Hematopoietic multipotent progenitor cell treated with erythropoietin and hydrocortisone succinate and interleukin-3 and kit ligand, for 15 days (in vitro differentiated cells): ENCODE measurements around the gene ABHD12B.
"Not testable (repeated sequence)": the region's sequence is repeated elsewhere in the genome, so short reads cannot be mapped to it uniquely, and the experiment has no call there.

Source experiments
- DNase-seq: peaks from one replicate; pipeline ENCODE4 v3.0.0-alpha.2; 2015; ENCODE audit warnings: low spot score

ABHD12B gene

DNA sequence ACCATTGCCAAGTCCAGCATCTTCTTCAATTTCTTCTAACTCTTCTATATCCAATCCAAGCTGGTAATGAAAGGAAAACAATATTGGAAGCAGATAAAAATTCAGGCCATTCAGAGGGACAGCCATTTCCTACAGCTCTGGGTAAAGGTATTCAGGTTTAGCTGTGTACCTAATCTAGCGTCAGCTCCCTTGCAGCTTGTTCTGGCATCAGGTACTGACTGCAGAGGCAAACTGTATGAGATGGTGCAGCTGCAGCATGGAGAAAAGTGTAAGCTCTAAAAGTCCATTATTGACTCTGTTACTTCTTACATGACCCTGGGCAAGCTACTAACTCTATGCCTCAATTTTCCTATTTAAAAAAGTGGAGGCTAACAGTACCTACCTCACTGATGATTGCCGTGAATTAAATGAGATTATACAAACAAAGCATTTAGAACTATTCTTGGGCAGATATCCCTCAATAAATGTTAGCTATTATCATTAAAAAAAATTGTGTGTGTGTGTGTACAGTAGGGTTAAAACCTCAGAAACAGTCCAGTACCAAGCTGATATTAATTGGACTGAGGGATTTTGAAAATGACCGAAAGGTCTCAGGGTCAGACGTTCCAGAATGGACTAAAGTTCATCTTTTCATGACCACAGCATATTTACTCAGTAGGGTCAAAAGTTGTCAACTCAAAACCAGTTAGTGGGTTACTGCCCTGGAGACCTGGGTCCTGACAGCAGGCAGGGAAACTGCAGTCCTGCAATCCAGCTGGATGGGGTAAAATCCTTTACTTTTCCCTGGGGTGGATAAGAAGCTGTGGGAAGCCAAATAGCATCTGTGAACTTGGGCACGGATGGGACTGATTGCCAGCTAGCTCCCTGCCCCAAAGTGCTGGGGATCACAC, 63.5 kb downstream of the ABHD12B start:
- DNase-seq: no peak

DNA sequence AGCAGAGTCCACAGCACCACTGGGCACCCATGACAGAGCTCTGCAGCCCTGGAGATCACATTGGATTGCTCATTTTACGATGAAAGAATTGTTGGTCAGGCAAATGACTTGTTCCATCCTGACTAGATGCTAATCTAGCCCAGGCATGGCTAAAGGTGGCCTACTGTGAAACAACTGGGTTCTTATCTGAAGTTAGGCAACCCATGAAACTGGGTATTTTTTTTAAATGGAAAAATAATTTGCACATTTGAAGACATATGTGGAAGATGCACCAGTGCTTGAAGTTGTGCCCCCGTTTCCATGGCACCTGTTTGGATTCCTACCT, 64.1 kb downstream of the ABHD12B start:
- DNase-seq: no peak

DNA sequence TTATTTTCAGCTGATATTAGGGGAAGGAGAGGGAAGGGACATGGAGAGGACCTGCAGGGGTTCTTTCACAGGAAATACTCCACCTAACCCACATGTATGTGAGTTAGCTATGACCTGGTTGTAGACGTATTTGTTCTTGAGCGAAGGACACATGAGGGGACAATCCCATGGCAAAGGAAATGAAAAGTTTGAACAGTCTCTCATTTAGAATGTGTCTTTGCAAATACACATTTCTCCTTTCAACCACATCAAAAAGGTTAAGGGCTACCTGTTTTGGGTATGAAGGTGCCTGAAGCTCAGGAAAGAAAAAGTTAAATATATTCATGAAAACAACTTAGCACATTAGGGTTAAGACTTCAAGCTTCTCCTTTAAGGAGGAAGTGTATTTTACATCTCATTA, 65.0 kb downstream of the ABHD12B start:
- DNase-seq: no peak

DNA sequence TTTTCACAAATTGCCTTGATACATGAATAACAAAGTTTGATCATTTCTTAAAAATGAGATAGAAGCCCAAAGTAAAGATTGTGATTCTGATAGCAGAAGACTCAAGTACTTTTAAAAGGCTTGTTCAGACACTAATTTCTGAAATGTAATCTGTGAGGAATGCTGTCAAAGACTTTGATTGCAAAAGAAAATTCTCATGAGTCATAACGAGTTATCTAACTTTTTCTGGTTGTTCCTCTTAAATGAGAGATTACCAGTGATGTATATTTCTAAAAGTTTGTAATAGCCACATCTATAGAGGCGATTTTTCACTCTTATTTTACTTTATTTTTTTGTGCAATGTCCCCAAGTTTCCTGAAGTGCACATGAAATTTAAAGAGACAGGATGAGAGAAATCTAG, 65.5 kb downstream of the ABHD12B start:
- DNase-seq: no peak

DNA sequence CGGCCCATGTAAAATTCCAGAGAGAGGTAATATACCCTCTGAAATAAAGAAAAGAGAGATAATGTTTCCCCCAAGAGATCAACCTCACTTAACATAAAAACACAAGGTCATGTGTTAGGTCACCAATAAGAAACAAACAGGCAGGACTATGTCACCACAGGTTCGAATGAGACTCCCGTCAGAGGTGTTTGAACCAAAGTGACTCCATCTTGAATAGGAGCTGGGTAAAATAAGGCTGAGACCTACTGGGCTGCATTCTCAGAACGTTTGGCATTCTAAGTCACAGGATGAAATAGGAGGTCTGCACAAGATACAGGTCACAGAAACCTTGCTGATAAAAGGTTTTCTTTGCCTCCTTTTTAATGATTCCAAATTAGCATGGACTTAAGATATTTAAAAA, 65.9 kb downstream of the ABHD12B start:
- DNase-seq: no peak

DNA sequence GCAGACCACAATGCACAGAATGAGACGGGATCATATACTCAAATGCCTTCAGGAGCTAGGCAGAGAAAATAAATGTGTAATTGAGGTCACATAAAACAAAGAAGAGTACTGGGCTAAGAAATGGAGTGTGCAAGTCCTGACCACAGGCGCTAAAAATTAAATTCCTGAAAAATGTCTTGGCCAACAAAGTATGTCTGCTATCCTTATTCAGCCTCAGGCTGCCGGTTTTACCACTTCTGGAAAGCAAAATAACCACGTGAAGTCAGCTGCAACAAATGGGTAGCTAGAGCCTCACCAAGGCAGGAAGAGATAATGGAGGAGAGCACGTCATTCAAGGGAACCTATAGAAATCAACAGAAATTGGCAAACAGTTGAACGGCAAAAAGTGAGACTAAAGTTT, 69.3 kb downstream of the ABHD12B start:
- DNase-seq: no peak

DNA sequence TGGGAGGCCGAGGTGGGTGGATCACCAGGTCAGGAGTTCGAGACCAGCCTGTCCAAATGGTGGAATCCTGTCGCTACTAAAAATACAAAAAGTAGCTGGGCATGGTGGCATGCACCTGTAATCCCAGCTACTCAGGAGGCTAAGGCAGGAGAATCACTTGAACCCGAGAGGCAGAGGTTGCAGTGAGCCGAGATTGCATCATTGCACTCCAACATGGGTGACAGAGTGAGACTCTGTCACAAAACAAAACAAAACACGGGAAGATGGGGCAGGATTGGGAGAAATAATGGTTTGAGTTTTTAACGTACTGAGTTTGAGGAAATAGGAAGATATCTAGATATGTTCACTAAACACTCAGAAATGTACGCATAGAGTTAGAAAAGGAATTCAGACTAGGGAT, 69.8 kb downstream of the ABHD12B start:
- not testable (repeated sequence) for DNase-seq

DNA sequence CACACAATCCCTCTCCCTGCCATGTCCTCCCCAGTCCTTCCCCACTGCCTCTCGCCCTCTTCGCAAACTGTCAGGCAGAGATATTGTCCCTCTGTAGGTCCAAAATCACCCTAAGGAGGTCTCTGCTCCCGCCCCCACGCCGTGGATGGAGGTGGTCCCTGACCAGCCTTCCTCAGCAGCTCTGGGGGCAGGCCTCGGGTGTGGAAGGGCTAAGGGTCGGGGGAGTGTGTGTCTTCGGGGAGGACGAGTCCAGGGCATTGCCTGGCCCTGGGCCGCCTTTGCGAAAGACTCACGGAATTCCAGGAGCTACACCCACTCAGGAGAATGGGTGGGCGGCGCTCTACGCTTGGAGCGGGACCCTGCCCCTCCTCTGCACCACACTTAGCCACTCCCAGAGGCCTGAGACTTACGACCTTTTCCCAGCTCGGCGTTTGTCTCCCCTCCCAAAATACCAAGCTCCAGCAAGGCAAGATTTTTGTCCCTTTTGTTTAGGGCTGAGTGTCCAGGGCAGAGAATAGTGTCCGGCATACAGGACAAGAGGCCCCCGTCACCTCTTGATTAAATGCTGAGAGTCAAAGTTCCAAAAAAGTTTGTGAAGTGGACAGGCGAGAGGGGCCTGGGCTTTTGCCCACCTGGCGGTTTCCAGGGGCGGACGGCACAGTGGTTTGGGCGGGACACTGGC, 71.5 kb downstream of the ABHD12B start:
- DNase-seq: no peak

DNA sequence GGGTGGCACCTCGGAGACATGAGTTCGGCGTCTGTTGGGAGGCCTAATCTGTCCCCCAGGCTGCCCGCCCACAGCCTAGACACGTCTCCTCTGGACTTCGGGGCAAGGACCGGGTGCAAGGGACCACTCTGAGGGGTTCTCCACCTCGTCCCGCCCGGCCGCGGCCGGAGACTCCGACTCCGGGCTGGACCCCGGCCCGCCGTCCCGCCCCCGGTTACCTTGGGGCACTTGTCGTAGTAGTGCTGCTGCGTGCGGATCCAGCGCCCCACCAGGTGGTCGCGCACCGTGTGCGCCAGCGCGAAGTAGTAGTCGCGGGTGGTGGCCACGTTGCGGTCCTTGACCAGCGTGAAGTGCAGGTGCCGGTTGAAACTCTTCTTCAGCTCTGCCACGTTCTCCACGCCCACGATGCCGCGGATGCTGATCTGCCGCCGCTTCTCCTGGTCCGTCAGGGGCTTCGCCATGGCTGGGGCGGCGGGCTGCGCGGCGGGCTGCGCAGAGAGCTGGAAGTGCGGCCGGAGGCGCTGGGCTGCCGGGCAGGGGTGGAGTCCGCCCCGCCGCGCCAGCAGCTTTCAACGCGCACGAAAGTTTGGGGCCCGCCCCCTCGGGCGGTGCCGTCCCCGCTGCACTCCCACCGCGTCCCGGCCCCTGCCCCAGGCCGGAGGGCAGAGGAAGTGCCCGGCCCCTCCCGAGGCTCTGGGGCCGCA, 72.2 kb downstream of the ABHD12B start, which contains the start of gene PYGL:
Gene PYGL (minus strand): TSS at position 541 of the 704 bp plus-strand sequence. CDS start 80 bp downstream, at position 461.
- peak; percentile 17 for DNase-seq

DNA sequence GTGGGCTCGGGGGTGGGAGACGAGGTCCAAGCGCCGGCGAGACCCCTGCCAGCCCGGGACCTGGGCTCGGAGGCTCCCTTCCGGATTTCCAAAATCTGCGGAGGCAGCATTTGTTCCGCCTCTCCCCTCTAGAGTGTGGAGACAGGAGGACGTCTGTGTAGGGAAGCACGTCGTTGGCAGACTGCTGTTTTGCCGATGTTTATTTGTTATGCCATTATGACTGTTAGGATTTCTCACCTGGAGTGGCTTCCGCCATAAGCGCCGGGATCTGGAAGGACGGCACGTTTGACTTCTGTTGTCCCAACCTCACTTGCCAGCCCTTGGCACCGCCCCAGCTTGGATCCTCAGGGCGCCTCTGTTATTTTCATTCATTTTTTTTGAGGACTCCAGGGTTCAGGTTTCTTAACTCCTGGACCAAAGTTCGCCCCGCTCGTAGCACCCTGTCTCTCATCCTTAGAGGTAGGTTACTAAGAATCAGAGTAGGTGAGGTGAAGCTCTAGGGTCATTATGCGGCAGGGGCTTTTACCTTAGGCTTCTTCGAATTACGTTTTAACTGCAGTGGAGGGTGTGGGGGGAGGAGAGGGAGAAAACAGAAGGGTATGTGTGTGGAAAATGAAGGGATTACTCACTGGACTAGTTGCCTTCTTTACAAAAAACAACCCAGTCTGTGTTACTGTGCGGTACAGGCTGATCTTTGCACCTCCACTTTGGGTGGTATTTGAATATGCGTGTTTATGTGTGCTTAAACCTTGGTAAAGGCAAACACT, 73.0 kb downstream of the ABHD12B start:
- no peak for DNase-seq

DNA sequence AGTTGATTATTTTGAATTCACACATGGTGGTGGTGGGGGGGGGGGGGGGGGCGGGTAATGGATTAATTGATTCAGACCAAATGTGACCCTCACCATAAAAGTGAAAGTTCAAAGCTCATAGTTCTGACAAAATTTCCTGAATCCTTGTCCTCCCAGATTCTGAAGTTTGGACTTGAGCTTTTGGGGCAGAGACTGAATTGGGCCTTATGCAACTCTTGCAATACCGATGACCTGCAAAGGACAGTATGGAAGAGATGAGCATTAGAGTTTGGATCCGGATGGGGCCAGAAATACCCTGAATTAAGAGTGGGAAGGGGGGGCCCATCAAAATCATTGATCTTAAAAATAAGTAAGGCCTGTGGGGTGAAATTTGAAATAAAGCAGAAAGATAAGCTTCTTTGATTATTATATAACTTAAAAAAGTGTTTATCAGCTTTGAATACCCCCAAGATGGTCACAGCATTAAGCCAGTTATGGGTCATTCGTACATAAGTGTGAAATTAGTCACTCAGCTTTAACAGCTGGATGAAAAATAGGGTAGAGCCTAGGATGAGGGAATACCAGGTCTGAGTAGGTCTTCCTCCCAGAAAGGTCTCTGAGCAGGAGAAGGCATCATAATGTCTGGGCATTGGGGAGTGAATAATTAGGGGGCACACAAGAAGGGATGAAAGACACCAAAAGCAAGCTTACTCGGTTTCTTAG, 74.5 kb downstream of the ABHD12B start:
- no peak for DNase-seq

DNA sequence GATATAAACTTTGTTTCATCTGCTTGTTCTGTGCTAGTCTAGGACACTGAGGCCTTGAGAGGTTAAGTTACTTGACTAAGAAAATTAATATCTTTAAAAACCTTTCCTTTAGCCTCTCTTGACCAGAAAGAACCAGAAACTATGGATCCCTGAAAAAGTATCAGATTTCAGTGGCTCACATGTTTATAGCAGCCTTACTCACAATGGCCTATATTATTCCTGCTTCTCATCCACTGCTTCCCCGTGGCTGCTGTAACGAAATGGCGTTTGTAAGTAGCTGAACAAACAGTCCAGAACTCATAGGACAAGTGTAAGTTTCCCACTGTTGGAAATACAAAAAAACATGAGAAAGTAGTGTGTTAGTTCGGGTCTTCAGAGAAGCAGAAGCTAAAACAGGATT, 75.6 kb downstream of the ABHD12B start:
- DNase-seq: no peak

DNA sequence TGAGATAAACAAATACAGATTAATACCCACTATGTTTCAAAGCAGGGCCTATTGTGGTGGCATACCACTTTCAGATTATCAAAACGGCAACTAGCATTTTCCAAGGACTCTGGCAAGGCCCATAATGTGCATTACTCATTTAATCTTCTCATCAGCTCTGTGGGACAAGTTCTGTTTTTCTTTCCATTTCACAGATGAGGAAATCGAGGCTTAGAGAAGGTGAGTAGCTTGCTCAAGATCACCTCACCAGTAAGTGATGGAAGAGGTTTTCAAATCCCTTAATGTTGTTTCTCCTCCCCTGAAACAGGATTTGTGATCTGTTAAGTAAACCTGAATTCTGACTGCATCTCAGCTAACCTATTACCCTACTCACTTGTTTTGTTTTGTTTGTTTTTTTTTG, 76.4 kb downstream of the ABHD12B start:
- no peak for DNase-seq

DNA sequence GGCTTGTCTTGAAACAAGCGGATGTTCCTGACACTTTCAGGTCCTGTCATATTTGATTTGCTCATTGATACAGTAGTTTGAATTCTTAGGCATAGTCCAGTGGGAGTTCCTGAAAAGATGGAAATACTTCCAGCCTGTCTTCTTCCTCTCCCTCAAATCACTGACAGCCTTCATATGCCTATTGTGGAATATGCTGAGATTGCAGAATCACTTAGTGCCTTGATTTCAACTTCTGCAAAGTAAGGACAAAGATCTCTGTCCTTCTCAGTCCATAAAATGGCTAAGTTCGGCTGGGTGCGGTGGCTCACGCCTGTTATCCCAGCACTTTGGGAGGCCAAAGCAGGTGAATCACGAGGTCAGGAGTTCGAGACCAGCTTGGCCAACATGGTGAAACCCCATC, 79.2 kb downstream of the ABHD12B start:
- DNase-seq: no peak

DNA sequence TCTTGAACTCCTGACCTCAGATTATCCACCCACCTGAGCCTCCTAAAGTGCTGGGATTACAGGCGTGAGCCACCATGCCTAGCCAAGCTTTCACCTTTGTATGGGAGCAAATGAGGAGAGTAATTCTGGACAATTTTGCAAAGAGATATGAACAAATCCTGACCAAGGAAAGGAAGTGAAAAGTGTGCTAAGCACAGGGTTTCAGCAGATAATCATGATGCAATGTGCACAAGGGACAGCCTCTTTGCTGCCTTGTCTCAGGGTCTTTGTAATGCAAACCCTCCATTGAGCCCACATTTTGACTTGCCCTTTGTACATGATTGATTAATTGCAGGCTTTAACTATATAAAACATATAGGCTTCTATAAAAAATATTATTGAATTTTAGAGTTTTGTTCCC, 81.6 kb downstream of the ABHD12B start:
- DNase-seq: no peak
